B cell (primary cell): ENCODE data around the gene HMGA1. TPM values are rescaled to one million over a fixed set of nuclear protein-coding genes. Genes with fewer than 3 reads are reported as not detected.
"Not testable (repeated sequence)": the region's sequence is repeated elsewhere in the genome, so short reads cannot be mapped to it uniquely, and the experiment has no call there.

Source experiments
- ATAC-seq: fragments of 200-7000 bp; cut with Tn5 transposase; one replicate; pipeline ENCODE4 v1.10.0; 2021; ENCODE audit warnings: low read depth, mild to moderate bottlenecking, moderate number of reproducible peaks, moderate library complexity
- CTCF ChIA-PET: fragments of 350-600 bp; sonication (Branson Sonifier 250); formaldehyde crosslinking; loops from one replicate; lab custom pipeline; 2021; ENCODE audit warnings: antibody characterized with exemption, inconsistent platforms; lab: Charles Lee
- POLR2A ChIA-PET: fragments of 350-600 bp; sonication (Branson Sonifier 250); formaldehyde crosslinking; loops from one replicate; lab custom pipeline; 2021; ENCODE audit warnings: antibody characterized with exemption; lab: Charles Lee
- DNase-seq: peaks from one replicate; pipeline ENCODE4 v3.0.0; 2013
- H2AFZ ChIP-seq: 2 replicates; pipeline ENCODE4 v1.6.1; 2012; ENCODE audit warnings: mild to moderate bottlenecking, low read depth, low read length; ENCODE audit not compliant: insufficient read depth, poor library complexity, severe bottlenecking
- H3K27ac ChIP-seq, 2 donors: 1 replicate in 1 of 2; 2 replicates in 1 of 2; pipeline ENCODE4 v1.5.1; 2012 to 2013; ENCODE audit warnings: low read length in 2 of 2, mild to moderate bottlenecking in 2 of 2, moderate library complexity in 1 of 2
- H3K27me3 ChIP-seq, 4 experiments: fragments of 200-600 bp in 1 of 4; sonication (generic) in 1 of 4; replicated peaks in 1 of 4; 1 replicate in 2 of 4; 2 replicates in 2 of 4; pipeline versions ENCODE4 v1.6.1 to v1.7.0; 2013 to 2016; ENCODE audit warnings: low read length in 3 of 4, mild to moderate bottlenecking in 2 of 4, mixed read lengths in 1 of 4, moderate library complexity in 1 of 4; ENCODE audit not compliant: insufficient read depth in 4 of 4, control insufficient read depth in 3 of 4; ENCODE audit errors: control extremely low read depth in 1 of 4
- H3K36me3 ChIP-seq, 2 experiments: replicated peaks in 1 of 2; 1 replicate in 1 of 2; 2 replicates in 1 of 2; pipeline versions ENCODE4 v1.6.1 to v1.7.1; 2013; ENCODE audit warnings: low read length in 1 of 2; ENCODE audit not compliant: insufficient read depth in 2 of 2, control insufficient read depth in 1 of 2; ENCODE audit errors: control extremely low read depth in 1 of 2, extremely low read depth in 1 of 2
- H3K4me1 ChIP-seq, 2 donors: fragments of 200-600 bp in 1 of 2; sonication (generic) in 1 of 2; 1 replicate in 1 of 2; 2 replicates in 1 of 2; pipeline versions ENCODE4 v1.5.1 to v1.6.1; 2013 to 2017; ENCODE audit warnings: low read length in 2 of 2; ENCODE audit not compliant: control insufficient read depth in 2 of 2, insufficient read depth in 2 of 2
- H3K4me2 ChIP-seq: replicated peaks from 2 replicates; pipeline ENCODE3; 2012; ENCODE audit warnings: mild to moderate bottlenecking, low read depth, low read length; ENCODE audit not compliant: poor library complexity, severe bottlenecking
- H3K4me3 ChIP-seq, 5 experiments: fragments of 200-600 bp in 1 of 5; sonication (generic) in 1 of 5; 1 replicate in 3 of 5; 2 replicates in 2 of 5; pipeline versions ENCODE4 v1.5.1 to v1.7.0; 2011 to 2016; ENCODE audit warnings: low read length in 4 of 5, mild to moderate bottlenecking in 4 of 5, low read depth in 2 of 5, control low read depth in 1 of 5, moderate library complexity in 1 of 5; ENCODE audit not compliant: insufficient read depth in 1 of 5; ENCODE audit errors: control extremely low read depth in 1 of 5, extremely low read depth in 1 of 5
- H3K79me2 ChIP-seq: fragments of 200-600 bp; sonication (generic); one replicate; pipeline ENCODE4 v1.6.0; 2016; ENCODE audit warnings: low read length; ENCODE audit not compliant: control insufficient read depth, insufficient read depth
- H3K9ac ChIP-seq: fragments of 200-600 bp; sonication (generic); 2 replicates; pipeline ENCODE4 v1.6.1; 2017; ENCODE audit warnings: mild to moderate bottlenecking, low read length, moderate library complexity
- H3K9me3 ChIP-seq, 3 donors: one replicate each; pipeline versions ENCODE4 v1.6.1 to v1.7.1; 2013; ENCODE audit warnings: low read length in 2 of 3; ENCODE audit not compliant: control insufficient read depth in 2 of 3, insufficient read depth in 1 of 3; ENCODE audit errors: control extremely low read depth in 1 of 3
- H4K20me1 ChIP-seq: 2 replicates; pipeline ENCODE4 v1.6.0; 2012; ENCODE audit warnings: mild to moderate bottlenecking, low read length; ENCODE audit not compliant: insufficient read depth, control insufficient read depth, poor library complexity, severe bottlenecking
- H3K27ac Mint-ChIP-seq: one replicate; pipeline ENCODE4 v1.8.0; 2021; ENCODE audit warnings: mixed read lengths
- H3K27me3 Mint-ChIP-seq: one replicate; pipeline ENCODE4 v1.8.0; 2021; ENCODE audit warnings: mixed read lengths
- H3K4me1 Mint-ChIP-seq: one replicate; pipeline ENCODE4 v1.8.0; 2021; ENCODE audit warnings: mixed read lengths
- H3K4me3 Mint-ChIP-seq: one replicate; pipeline ENCODE4 v1.8.0; 2021; ENCODE audit warnings: mixed read lengths
- H3K9me3 Mint-ChIP-seq: one replicate; pipeline ENCODE4 v1.8.0; 2022; ENCODE audit warnings: mixed read lengths; ENCODE audit not compliant: insufficient read depth
- CTCF ChIP-seq: fragments of 200-600 bp; IDR thresholded peaks from one replicate; pipeline ENCODE4 v1.8.0; 2022; ENCODE audit warnings: antibody characterized with exemption, mild to moderate bottlenecking
- EZH2 ChIP-seq: IDR thresholded peaks from 2 replicates; pipeline ENCODE4 v1.6.1; 2012; ENCODE audit warnings: borderline replicate concordance, low read depth, mild to moderate bottlenecking, moderate library complexity, low read length; ENCODE audit not compliant: insufficient read depth, poor library complexity, severe bottlenecking
- WGBS: methylation state at CpG from one replicate; pipeline ENCODE4 v1.1.5; 2013; ENCODE audit warnings: missing lambda C conversion rate; ENCODE audit not compliant: insufficient coverage; 5-methylcytosine and 5-hydroxymethylcytosine counted together
- intact Hi-C: fragments of 100-400 bp; cut with micrococcal nuclease; formaldehyde crosslinking; loops from one replicate; pipeline ENCODE4 v1.10.0; 2022
- polyA plus RNA-seq: library from polyadenylated mRNA; depleted of rRNA; stranded (reverse); fragments of >200 nt; gene quantifications from 2 replicates; pipeline ENCODE4 v1.2.3, GENCODE V29; 2012
- total RNA-seq, 2 donors: library from RNA; stranded (reverse); fragments of 120-200 nt in 1 of 2; gene quantifications; 1 replicate in 1 of 2; 2 replicates in 1 of 2; pipeline versions ENCODE4 v1.2.3 to v1.2.4, GENCODE V29; 2013 to 2022

HMGA1 gene
- total and polyA plus RNA-seq, 2 donors (not counting 1 experiment from before 2014, with no cell fraction given): 59.6 to 66.4 TPM

- ChIA-PET POLR2A (no interaction called here), CTCF (interaction anchor here (1.5 kb wide), 1 partner anchor 155 kb away, joined by 3 read pairs; no protein-coding TSS in a partner anchor)
- H2AFZ ChIP-seq: no peak overlapping the region
- no peaks in the 10 kb centered on the region for H3K36me3 ChIP-seq
- H3K9ac ChIP-seq: no peak overlapping the region
- H3K27me3 ChIP-seq: no peaks in the 10 kb centered on the region
- H3K79me2 ChIP-seq: no peaks in the 10 kb centered on the region
- H3K9me3 ChIP-seq: peaks cover 0 to 17% (median 9%) of the 10 kb centered on the region in 3 donors
- H4K20me1 ChIP-seq: no peaks in the 10 kb centered on the region
- no peak overlapping the region for H3K4me2 ChIP-seq
- DNase-seq: no peak
- Mint-ChIP-seq H3K27ac (no peak overlapping the region), H3K4me1 (no peaks in the 10 kb centered on the region), H3K27me3 (no peaks in the 10 kb centered on the region), H3K4me3 (no peak overlapping the region), H3K9me3 (peaks cover 7% of the 10 kb centered on the region)
- H3K4me1 ChIP-seq: no peaks in the 10 kb centered on the region
- H3K4me3 ChIP-seq: no peak overlapping the region
- no peak for ATAC-seq
- no CpG with 5 or more reads among the region's 6 CpGs for WGBS
- no peak for TF ChIP-seq EZH2
- no peak for TF ChIP-seq CTCF
- H3K27ac ChIP-seq: no peak overlapping the region
- intact Hi-C loops: no loop called here
Observed at GRCh38 chr6:34259529-34260069, 22.9 kb downstream of the HMGA1 start.

DNA sequence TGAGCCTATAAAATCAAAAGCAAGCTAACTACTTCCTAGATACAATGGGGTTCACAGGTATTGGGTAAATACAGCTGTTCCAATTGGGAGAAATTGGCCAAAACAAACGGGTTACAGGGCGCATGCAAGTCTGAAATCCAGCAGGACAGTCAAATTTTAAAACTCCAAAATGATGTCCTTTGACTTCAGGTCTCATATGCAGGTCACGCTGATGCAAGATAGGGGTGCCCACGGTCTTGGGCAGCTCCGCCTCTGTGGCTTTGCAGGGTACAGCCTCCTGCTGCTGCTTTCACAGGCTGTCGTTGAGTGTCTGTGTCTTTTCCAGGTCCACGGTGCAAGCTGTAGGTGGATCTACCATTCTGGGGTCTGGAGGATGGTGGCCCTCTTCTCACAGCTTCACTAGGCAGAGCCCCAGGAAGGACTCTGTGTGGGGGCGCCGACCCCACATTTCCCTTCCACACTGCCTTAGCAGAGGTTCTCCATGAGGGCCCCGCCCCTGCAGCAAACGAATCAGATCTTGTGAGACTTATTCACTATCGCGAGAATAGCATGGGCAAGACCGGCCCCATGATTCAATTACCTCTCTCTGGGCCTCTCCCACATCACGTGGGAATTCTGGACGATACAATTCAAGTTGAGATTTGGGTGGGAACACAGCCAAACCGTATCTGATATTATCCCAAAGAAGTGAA, 24.0 kb downstream of the HMGA1 start:
- H3K27me3 ChIP-seq: no peaks in the 10 kb centered on the region
- no peak for ATAC-seq
- DNase-seq: no peak
- H3K9me3 Mint-ChIP-seq: peaks cover 7% of the 10 kb centered on the region
- H3K4me3 Mint-ChIP-seq: no peak overlapping the region
- no peaks in the 10 kb centered on the region for H3K4me1 ChIP-seq
- H3K36me3 ChIP-seq: no peaks in the 10 kb centered on the region
- intact Hi-C loops: no loop called here
- H2AFZ ChIP-seq: no peak overlapping the region
- no peak overlapping the region for H3K9ac ChIP-seq
- no peak overlapping the region for H3K27ac ChIP-seq
- H3K4me2 ChIP-seq: no peak overlapping the region
- WGBS: 94% methylated on average over 14 of the region's 17 CpGs
- ChIA-PET CTCF (interaction anchor here (1.5 kb wide), 1 partner anchor 154 kb away, joined by 3 read pairs; no protein-coding TSS in a partner anchor), POLR2A (no interaction called here)
- H4K20me1 ChIP-seq: no peaks in the 10 kb centered on the region
- H3K4me3 ChIP-seq: no peak overlapping the region
- peaks cover 0 to 17% (median 9%) of the 10 kb centered on the region in 3 donors for H3K9me3 ChIP-seq
- no peaks in the 10 kb centered on the region for H3K4me1 Mint-ChIP-seq
- no peak overlapping the region for H3K27ac Mint-ChIP-seq
- no peaks in the 10 kb centered on the region for H3K79me2 ChIP-seq
- no peaks in the 10 kb centered on the region for H3K27me3 Mint-ChIP-seq
- TF ChIP-seq EZH2 (no peak), CTCF (no peak)

- H3K9me3 Mint-ChIP-seq, H3K9ac ChIP-seq, POLR2A ChIA-PET, H3K4me1 Mint-ChIP-seq, H3K27ac Mint-ChIP-seq, DNase-seq, CTCF ChIA-PET, H3K27me3 Mint-ChIP-seq, H4K20me1 ChIP-seq, H3K4me1 ChIP-seq, H3K4me3 ChIP-seq, H3K79me2 ChIP-seq, H3K27me3 ChIP-seq, H3K4me2 ChIP-seq, H3K27ac ChIP-seq, ATAC-seq, intact Hi-C loops, H3K4me3 Mint-ChIP-seq, H2AFZ ChIP-seq, H3K36me3 ChIP-seq: not testable (repeated sequence)
- 95% methylated on average over 12 of the region's 23 CpGs for WGBS
- peaks cover 0 to 17% (median 9%) of the 10 kb centered on the region in 3 donors for H3K9me3 ChIP-seq
Observed at GRCh38 chr6:34263484-34263883, 26.8 kb downstream of the HMGA1 start.
